ENCODE data around the gene WSB1.

DNA sequence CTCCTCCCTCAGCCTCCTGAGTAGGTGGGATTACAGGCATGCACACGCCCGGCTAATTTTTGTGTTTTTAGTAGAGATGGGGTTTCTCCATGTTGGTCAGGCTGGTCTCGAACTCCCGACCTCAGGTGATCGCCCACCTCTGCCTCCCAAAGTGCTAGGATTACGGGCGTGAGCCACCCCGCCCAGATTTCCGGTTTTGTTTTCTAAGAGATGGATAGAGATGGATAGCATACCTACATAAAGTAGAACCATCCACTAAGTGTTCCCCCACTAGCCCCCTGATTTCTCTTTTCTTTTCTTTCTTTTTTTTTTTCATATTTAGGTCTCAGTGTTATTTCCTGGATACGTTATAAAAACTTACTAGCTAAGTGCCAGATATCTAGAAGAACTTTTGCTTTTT is 2.0 kb downstream of the WSB1 start:
- no peak for TF ChIP-seq CTCF (conservative IDR thresholded peaks at IDR 0.05; ENCODE audit: low read depth in 2 of 2)
- TF ChIP-seq CREB1 (CRISPR knock-in tag; IDR thresholded peaks at IDR 0.05; ENCODE audit: low read depth) = no peak
- TF ChIP-seq EZH2 (IDR thresholded peaks at IDR 0.05; ENCODE audit: low read depth, unreplicated experiment) = no peak
- TF ChIP-seq REST (IDR thresholded peaks at IDR 0.05; ENCODE audit: unreplicated experiment) = no peak
- TF ChIP-seq EZH2phosphoT487 (IDR thresholded peaks at IDR 0.05; ENCODE audit: unreplicated experiment) = no peak
- no peak for TF ChIP-seq POLR2AphosphoS5 (IDR thresholded peaks at IDR 0.05; ENCODE audit: low read depth)
- no peak for TF ChIP-seq NANOG (IDR thresholded peaks at IDR 0.05; ENCODE audit: borderline replicate concordance)
- TF ChIP-seq JUNB (IDR thresholded peaks at IDR 0.05; ENCODE audit: unreplicated experiment) = no peak
- no peak for TF ChIP-seq ZNF331 (CRISPR knock-in tag; IDR thresholded peaks at IDR 0.05; ENCODE audit: low read depth)
- no peak for TF ChIP-seq STAT1 (IDR thresholded peaks at IDR 0.05; ENCODE audit: unreplicated experiment)
- TF ChIP-seq ZNF114 (CRISPR knock-in tag; IDR thresholded peaks at IDR 0.05) = no peak

All from GM23338 (cell line).